BLaER1 treated with 17β-estradiol and CSF1 and Interleukin-3, amounts not matched to agents 10 nM and 100 nM (cell line): ENCODE data around the gene INPP5J.
"Not testable (repeated sequence)": the region's sequence is repeated elsewhere in the genome, so short reads cannot be mapped to it uniquely, and the experiment has no call there.

ENCODE experiments used
- H3K27ac ChIP-seq, 11 experiments: shearing (Covaris generic); formaldehyde crosslinking; 2 replicates each; pipeline ENCODE4 v1.8.1; 2022
- H3K27me3 ChIP-seq, 11 experiments: shearing (Covaris generic); formaldehyde crosslinking; 2 replicates each; pipeline ENCODE4 v1.8.1; 2022
- H3K36me3 ChIP-seq, 11 experiments: shearing (Covaris generic); formaldehyde crosslinking; 2 replicates each; pipeline ENCODE4 v1.8.1; 2022
- H3K4me1 ChIP-seq, 10 experiments: shearing (Covaris generic); formaldehyde crosslinking; 2 replicates each; pipeline ENCODE4 v1.8.1; 2022
- H3K4me2 ChIP-seq, 11 experiments: shearing (Covaris generic); formaldehyde crosslinking; 2 replicates each; pipeline ENCODE4 v1.8.1; 2022
- H3K4me3 ChIP-seq, 10 experiments: shearing (Covaris generic); formaldehyde crosslinking; 2 replicates each; pipeline ENCODE4 v1.8.1; 2022
- H3K9ac ChIP-seq, 11 experiments: shearing (Covaris generic); formaldehyde crosslinking; 2 replicates each; pipeline ENCODE4 v1.8.1; 2022
- H3K9me3 ChIP-seq, 11 experiments: shearing (Covaris generic); formaldehyde crosslinking; replicated peaks in 1 of 11; 2 replicates each; pipeline ENCODE4 v1.8.1; 2022
- H4K20me1 ChIP-seq, 11 experiments: shearing (Covaris generic); formaldehyde crosslinking; 2 replicates each; pipeline ENCODE4 v1.8.1; 2022
- Cebpa-rat ChIP-seq, 11 experiments: shearing (Covaris generic); IDR thresholded peaks; 2 replicates each; pipeline ENCODE4 v1.8.1; 2022

Gene INPP5J

GRCh38 chr22:31103899-31104694, 18.7 kb upstream of the INPP5J start:
- 0 out of 22 replicates have a peak, but pooled peaks cover 0 to 4% (median 0%) of the 10 kb centered on the region in 11 experiments for H3K27me3 ChIP-seq
- H3K4me2 ChIP-seq, result no peak overlapping the region
- no peaks in the 10 kb centered on the region for H3K9me3 ChIP-seq
- TF ChIP-seq Cebpa-rat (IDR thresholded peaks at IDR 0.05), result no peak
- H3K36me3 ChIP-seq, result peaks cover 14 to 62% (median 29%) of the 10 kb centered on the region in 11 experiments; a peak in 20 of 22 replicates
- H3K9ac ChIP-seq, result no peak overlapping the region
- H3K27ac ChIP-seq, result no peak overlapping the region
- H3K4me3 ChIP-seq, result no peak overlapping the region
- H3K4me1 ChIP-seq, result peaks cover 9 to 26% (median 18%) of the 10 kb centered on the region in 10 experiments
- H4K20me1 ChIP-seq, result peaks cover 0 to 15% (median 0%) of the 10 kb centered on the region in 11 experiments; a peak in 4 of 22 replicates

DNA sequence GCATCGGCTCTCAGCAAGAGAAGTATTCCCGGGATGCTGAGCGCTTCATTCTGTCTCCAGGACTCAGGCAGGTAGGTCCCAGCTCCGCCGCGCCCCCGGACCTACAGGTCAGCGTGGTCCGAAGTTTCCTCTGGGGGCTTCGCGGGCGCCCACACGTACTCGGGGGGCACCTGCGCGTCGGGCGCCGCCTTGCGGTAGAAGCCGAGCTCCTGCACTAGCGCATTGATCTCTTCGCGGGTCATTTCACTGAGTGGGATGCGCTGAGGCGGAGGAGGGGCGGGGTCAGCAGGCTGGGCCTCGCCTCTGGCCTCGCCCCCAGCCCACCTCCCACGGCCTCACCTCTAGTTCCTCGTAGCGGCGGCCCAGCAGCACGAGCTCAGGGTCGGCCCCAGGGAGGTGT, 17.9 kb upstream of the INPP5J start:
- H3K36me3 ChIP-seq, result peaks cover 6 to 54% (median 21%) of the 10 kb centered on the region in 11 experiments; a peak in 18 of 22 replicates
- no peak overlapping the region for H3K4me2 ChIP-seq
- TF ChIP-seq Cebpa-rat (IDR thresholded peaks at IDR 0.05), result no peak
- H3K9me3 ChIP-seq, result no peaks in the 10 kb centered on the region
- no peak overlapping the region for H3K4me3 ChIP-seq
- peaks cover 0 to 15% (median 0%) of the 10 kb centered on the region in 11 experiments; a peak in 4 of 22 replicates for H4K20me1 ChIP-seq
- H3K9ac ChIP-seq, result no peak overlapping the region
- H3K27ac ChIP-seq, result no peak overlapping the region
- 0 out of 22 replicates have a peak, but pooled peaks cover 0 to 4% (median 0%) of the 10 kb centered on the region in 11 experiments for H3K27me3 ChIP-seq
- H3K4me1 ChIP-seq, result peaks cover 9 to 30% (median 22%) of the 10 kb centered on the region in 10 experiments

GRCh38 chr22:31105282-31105929, 17.4 kb upstream of the INPP5J start:
- no peak overlapping the region for H3K4me3 ChIP-seq
- no peak for TF ChIP-seq Cebpa-rat (IDR thresholded peaks at IDR 0.05)

DNA sequence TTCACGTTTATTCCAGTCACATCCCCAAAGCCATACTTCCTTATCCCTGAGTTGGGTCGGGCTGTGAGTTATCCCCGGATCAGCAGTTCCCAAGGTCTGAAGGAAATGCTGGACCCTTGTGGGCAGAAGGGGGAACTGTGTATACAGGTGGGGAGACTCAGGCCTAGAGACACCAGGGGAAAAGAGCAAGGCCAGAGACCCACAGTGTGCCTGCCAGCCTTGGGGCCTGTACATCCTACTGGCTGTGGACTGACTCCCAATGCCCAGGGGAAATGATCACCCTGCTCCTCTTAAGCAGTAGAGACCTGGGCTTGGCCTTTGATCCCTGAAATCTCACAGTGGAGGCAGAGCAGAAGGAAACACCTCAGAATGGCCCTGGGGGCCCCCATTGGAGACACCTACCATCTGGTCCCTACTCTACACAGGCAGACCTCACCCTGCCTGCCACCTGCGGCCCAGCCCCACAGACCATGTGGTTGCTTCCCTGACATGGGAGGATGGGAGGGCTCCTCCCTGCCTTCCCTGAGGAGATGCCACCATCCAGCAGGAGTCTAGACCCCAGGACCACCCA, 16.7 kb upstream of the INPP5J start:
- Histone ChIP-seq H3K27ac (no peak overlapping the region), H4K20me1 (peaks cover 0 to 15% (median 0%) of the 10 kb centered on the region in 11 experiments; a peak in 4 of 22 replicates), H3K9ac (no peak overlapping the region), H3K4me3 (no peak overlapping the region), H3K27me3 (0 out of 22 replicates have a peak, but pooled peaks cover 0 to 4% (median 0%) of the 10 kb centered on the region in 11 experiments), H3K4me1 (peaks cover 9 to 31% (median 23%) of the 10 kb centered on the region in 10 experiments), H3K9me3 (0 out of 22 replicates have a peak, but pooled peaks cover 0 to under 1% (median 0%) of the 10 kb centered on the region in 11 experiments), H3K36me3 (peaks cover 0 to 44% (median 14%) of the 10 kb centered on the region in 11 experiments; a peak in 14 of 22 replicates), H3K4me2 (peak overlapping the region in 1 of 11 experiments; percentile 90; a peak in 1 of 22 replicates)
- no peak for TF ChIP-seq Cebpa-rat (IDR thresholded peaks at IDR 0.05)

More at GRCh38 chr22:31105282-31105929, 17.4 kb upstream of the INPP5J start:
- H3K27me3 ChIP-seq, result 0 out of 22 replicates have a peak, but pooled peaks cover 0 to 4% (median 0%) of the 10 kb centered on the region in 11 experiments
- no peak overlapping the region for H3K4me2 ChIP-seq
- peaks cover under 1 to 49% (median 16%) of the 10 kb centered on the region in 11 experiments; a peak in 15 of 22 replicates for H3K36me3 ChIP-seq
- no peaks in the 10 kb centered on the region for H3K9me3 ChIP-seq
- H3K27ac ChIP-seq, result no peak overlapping the region
- H3K9ac ChIP-seq, result no peak overlapping the region
- peaks cover 0 to 15% (median 0%) of the 10 kb centered on the region in 11 experiments; a peak in 4 of 22 replicates for H4K20me1 ChIP-seq
- H3K4me1 ChIP-seq, result peaks cover 9 to 31% (median 23%) of the 10 kb centered on the region in 10 experiments

- peak overlapping the region in 10 of 11 experiments; percentile 60 to 78 (median 73); a peak in 19 of 22 replicates for H3K9ac ChIP-seq
- H3K27ac ChIP-seq, result peak overlapping the region in 10 of 11 experiments; percentile 38 to 74 (median 54); a peak in 11 of 22 replicates
- peaks cover 0 to 15% (median 0%) of the 10 kb centered on the region in 11 experiments; a peak in 4 of 22 replicates for H4K20me1 ChIP-seq
Observed at GRCh38 chr22:31106731-31107177, 16.0 kb upstream of the INPP5J start.

DNA sequence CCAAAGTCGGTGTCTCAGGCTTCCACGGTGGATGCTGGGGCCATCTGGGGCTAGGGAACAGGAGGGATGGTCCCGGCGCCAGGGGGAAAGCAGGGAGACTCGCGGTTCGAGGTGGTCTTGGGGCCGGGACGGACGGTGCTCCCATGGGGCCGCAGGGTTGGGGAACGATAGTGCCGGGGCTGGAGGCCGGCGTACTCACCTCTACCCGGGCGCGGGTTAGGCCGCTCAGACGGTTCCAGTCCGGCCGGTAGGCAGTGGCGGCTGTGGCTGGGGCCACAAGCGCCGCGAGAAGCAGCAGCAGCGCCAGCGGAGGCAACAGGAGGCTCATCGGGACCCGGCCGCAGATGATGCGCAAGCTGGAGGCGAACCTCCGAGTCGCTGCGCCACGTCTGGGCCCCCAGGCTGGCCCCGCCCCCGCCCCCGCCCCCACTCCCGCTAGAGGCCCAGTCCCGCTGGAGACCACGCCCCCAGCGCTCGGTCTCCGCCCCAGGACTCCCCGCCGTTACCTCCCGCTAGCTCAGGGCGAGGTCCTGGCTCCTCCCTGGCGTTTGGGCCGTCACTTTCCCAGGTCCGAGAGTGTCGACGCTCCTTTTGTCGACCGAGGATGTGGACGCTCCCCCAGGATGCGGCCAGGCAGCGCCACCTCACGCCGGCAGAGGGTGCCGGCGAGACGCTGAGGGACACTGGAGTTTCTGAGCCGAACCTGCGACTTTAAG, 15.4 kb upstream of the INPP5J start, which contains the start of gene SELENOM:
TSS of gene SELENOM (minus strand) at position 391 of the 716 bp plus-strand sequence. CDS start at position 328, 63 bp downstream.
- no peak for TF ChIP-seq Cebpa-rat (IDR thresholded peaks at IDR 0.05)
- Histone ChIP-seq H3K36me3 (peaks cover 0 to 31% (median 7%) of the 10 kb centered on the region in 11 experiments; a peak in 7 of 22 replicates), H3K27ac (peak within 1 kb of the TSS in 10 of 11 experiments; percentile 38 to 74 (median 54); a peak in 13 of 22 replicates), H3K4me2 (peak within 1 kb of the TSS; percentile 81 to 96 (median 90)), H3K9me3 (peaks cover under 1 to 13% (median 7%) of the 10 kb centered on the region in 11 experiments; a peak in 20 of 22 replicates), H3K4me1 (peaks cover 9 to 31% (median 23%) of the 10 kb centered on the region in 10 experiments), H3K27me3 (0 out of 22 replicates have a peak, but pooled peaks cover 0 to 4% (median 0%) of the 10 kb centered on the region in 11 experiments), H4K20me1 (peaks cover 0 to 15% (median 0%) of the 10 kb centered on the region in 11 experiments; a peak in 4 of 22 replicates), H3K4me3 (peak within 1 kb of the TSS; percentile 52 to 70 (median 59)), H3K9ac (peak within 1 kb of the TSS; percentile 60 to 78 (median 74); a peak in 21 of 22 replicates)

More at GRCh38 chr22:31106731-31107177, 16.0 kb upstream of the INPP5J start:
- no peak for TF ChIP-seq Cebpa-rat (IDR thresholded peaks at IDR 0.05)
- Histone ChIP-seq H3K36me3 (peaks cover 0 to 37% (median 10%) of the 10 kb centered on the region in 11 experiments; a peak in 10 of 22 replicates), H3K4me2 (peak overlapping the region; percentile 67 to 93 (median 86)), H3K4me1 (peaks cover 9 to 31% (median 23%) of the 10 kb centered on the region in 10 experiments), H3K27me3 (0 out of 22 replicates have a peak, but pooled peaks cover 0 to 4% (median 0%) of the 10 kb centered on the region in 11 experiments), H3K9me3 (peaks cover 0 to 8% (median 2%) of the 10 kb centered on the region in 11 experiments; a peak in 5 of 22 replicates), H3K4me3 (peak overlapping the region; percentile 44 to 70 (median 58))

DNA sequence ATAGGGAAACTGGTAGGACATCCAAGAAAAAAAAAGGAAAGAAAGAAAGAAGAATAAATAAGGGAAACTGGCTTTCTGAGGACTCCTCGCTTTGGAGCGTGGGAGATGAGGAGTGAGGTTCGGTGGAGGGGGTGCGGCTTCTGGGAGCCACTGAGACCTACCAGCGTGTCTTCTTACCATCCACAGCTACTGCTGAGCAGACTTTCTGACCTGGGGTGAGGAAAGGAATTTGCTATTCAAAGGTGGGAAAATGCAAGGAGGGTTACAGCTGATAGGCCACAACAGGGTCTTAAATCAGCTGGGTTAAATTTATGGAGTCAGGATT, 14.9 kb upstream of the INPP5J start:
- no peak for TF ChIP-seq Cebpa-rat (IDR thresholded peaks at IDR 0.05)
- Histone ChIP-seq H3K27me3 (0 out of 22 replicates have a peak, but pooled peaks cover 0 to 4% (median 0%) of the 10 kb centered on the region in 11 experiments), H3K9ac (peak overlapping the region; percentile 12 to 77 (median 64); a peak in 20 of 22 replicates), H3K9me3 (peaks cover 6 to 19% (median 12%) of the 10 kb centered on the region in 11 experiments), H3K27ac (peak overlapping the region in 4 of 11 experiments; percentile 6 to 38 (median 22); a peak in 4 of 22 replicates), H3K36me3 (peaks cover 0 to 26% (median 5%) of the 10 kb centered on the region in 11 experiments; a peak in 6 of 22 replicates), H3K4me2 (peak overlapping the region; percentile 80 to 96 (median 88)), H4K20me1 (peaks cover 0 to 12% (median 0%) of the 10 kb centered on the region in 11 experiments; a peak in 4 of 22 replicates), H3K4me3 (peak overlapping the region; percentile 52 to 70 (median 58)), H3K4me1 (peaks cover 9 to 31% (median 23%) of the 10 kb centered on the region in 10 experiments)

GRCh38 chr22:31112547-31113091, 10.1 kb upstream of the INPP5J start:
- H4K20me1 ChIP-seq, H3K27ac ChIP-seq, H3K27me3 ChIP-seq, H3K9ac ChIP-seq, H3K4me2 ChIP-seq, H3K36me3 ChIP-seq, H3K4me3 ChIP-seq: not testable (repeated sequence)
- Histone ChIP-seq H3K9me3 (peaks cover 8 to 20% (median 14%) of the 10 kb centered on the region in 11 experiments), H3K4me1 (peaks cover 8 to 16% (median 13%) of the 10 kb centered on the region in 10 experiments)
